PFSK-1 (cell line): ENCODE results near the gene TMTC3.

ENCODE experiments used
- FOXP2 ChIP-seq: optimal IDR thresholded peaks from 2 replicates; pipeline ENCODE3; 2011; ENCODE audit warnings: borderline replicate concordance, control low read depth, inconsistent platforms; ENCODE audit not compliant: insufficient read depth; ENCODE audit errors: extremely low read length, extremely low read depth
- POLR2AphosphoS5 ChIP-seq: IDR thresholded peaks from 2 replicates; pipeline ENCODE4 v1.6.1; 2012; ENCODE audit warnings: low read depth, mild to moderate bottlenecking, control low read depth, low read length, moderate library complexity
- REST ChIP-seq, 2 experiments: IDR thresholded peaks; 2 replicates each; pipeline versions ENCODE4 v1.6.1 to v1.8.0; 2011 to 2012; ENCODE audit warnings: low read depth in 2 of 2, low read length in 2 of 2, control low read depth in 1 of 2, inconsistent platforms in 1 of 2, mild to moderate bottlenecking in 1 of 2, moderate library complexity in 1 of 2; ENCODE audit not compliant: insufficient read depth in 1 of 2
- SIN3A ChIP-seq: IDR thresholded peaks from 2 replicates; pipeline ENCODE4 v1.6.1; 2012; ENCODE audit warnings: mild to moderate bottlenecking, low read length, moderate library complexity, borderline replicate concordance; ENCODE audit not compliant: insufficient read depth
- TAF1 ChIP-seq: IDR thresholded peaks from 2 replicates; pipeline ENCODE4 v1.6.1; 2012; ENCODE audit warnings: low read length, control low read depth, borderline replicate concordance; ENCODE audit not compliant: insufficient read depth

DNA sequence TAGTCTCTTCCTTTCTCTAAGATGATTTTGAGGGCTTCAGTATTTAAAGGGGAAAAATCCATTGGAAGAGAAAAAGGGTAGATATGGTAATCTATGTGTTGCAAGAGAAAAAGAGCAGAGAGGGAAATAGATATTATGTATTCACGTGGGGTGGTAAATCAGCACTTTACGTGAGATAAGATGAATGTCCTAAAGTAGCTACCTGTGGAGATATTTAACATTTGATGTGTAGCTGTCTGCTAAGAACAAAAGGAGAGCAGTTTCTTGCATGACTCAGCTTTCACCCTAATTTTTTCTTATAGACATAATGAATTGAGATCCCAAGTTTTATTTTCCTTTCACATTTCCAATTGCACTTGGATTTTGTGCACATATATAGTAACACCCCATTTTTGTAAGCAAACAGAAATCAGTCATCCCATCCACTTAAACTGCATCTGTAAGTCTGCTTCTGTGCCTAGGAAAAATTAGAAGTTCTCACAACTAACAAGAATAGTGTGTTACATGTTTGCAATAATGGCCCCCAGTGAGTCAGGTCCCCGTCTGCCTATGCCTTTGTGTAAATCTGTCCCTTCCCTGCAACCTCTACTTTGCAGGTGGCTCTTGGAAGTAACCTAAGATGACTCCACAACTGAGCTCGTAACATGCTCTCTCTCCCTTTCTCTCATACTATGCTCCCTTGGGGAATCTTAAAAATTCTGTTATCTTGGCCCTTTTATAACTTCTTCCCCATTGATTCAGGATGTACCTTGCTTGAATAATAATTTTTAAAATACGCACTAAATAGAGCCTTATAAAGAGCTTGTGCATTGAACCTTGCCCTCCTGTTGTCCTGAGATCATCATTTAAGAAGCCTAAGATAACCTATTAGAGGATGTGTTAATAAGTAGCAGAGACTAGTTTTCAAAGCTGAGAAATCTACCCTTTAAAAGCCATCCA is 3.7 kb downstream of the TMTC3 start:
- no peak for TF ChIP-seq POLR2AphosphoS5
- no peak for TF ChIP-seq FOXP2
- TF ChIP-seq SIN3A = no peak
- TF ChIP-seq TAF1 = no peak
- TF ChIP-seq REST (IDR thresholded peaks at IDR 0.05; ENCODE audit: insufficient read depth in 1 of 2, low read depth in 2 of 2, low read length in 2 of 2) = no peak
